ENCODE data around the gene PCNX1. TPM values are rescaled to one million over a fixed set of nuclear protein-coding genes. Genes with fewer than 3 reads are reported as not detected.

The PCNX1 gene
- total RNA-seq, 2 donors from 2014 or later: 58.4 to 58.6 TPM

- DNase-seq (ENCODE audit: low spot score): no peak
- intact Hi-C loops (cut with DNase I): no loop called here
These were observed 256.8 kb downstream of the PCNX1 start for GRCh38 chr14:71163842-71164629.

Other genes with a start within 250 kb of the PCNX1 start
- under 1 TPM; 0.14 to 0.51 TPM for gene MAP3K9, start 97.9 kb upstream of the PCNX1 start, total RNA-seq

All from posterior vena cava (tissue), 2 donors.